HEK293 (cell line): ENCODE data around the gene TOM1L2.

Source experiments
- CTCF ChIA-PET: fragments of 350-600 bp; formaldehyde crosslinking; extraction: SDS; loops from one replicate; lab custom pipeline; 2021; ENCODE audit warnings: antibody characterized with exemption; lab: Yijun Ruan, JAX
- POLR2A ChIA-PET: fragments of 300-600 bp; formaldehyde crosslinking; extraction: SDS; loops from one replicate; lab custom pipeline; 2020; ENCODE audit warnings: antibody characterized with exemption, inconsistent platforms; lab: Yijun Ruan, JAX
- H3K27ac ChIP-seq: fragments of 200-500 bp; sonication (Bioruptor generic); 2 replicates; pipeline ENCODE4 v1.5.1; 2014; ENCODE audit warnings: low read depth, low read length, control low read depth, inconsistent platforms; ENCODE audit errors: extremely low read depth
- H3K36me3 ChIP-seq, 2 experiments: fragments of 200-500 bp in 1 of 2; sonication (Bioruptor generic) in 1 of 2; 1 replicate in 1 of 2; 2 replicates in 1 of 2; pipeline ENCODE4 v1.5.1; 2014 to 2017; ENCODE audit warnings: inconsistent platforms in 2 of 2, low read length in 2 of 2; ENCODE audit not compliant: control insufficient read depth in 2 of 2, insufficient read depth in 1 of 2
- H3K4me1 ChIP-seq: fragments of 200-500 bp; sonication (Bioruptor generic); 2 replicates; pipeline ENCODE4 v1.5.1; 2014; ENCODE audit warnings: mild to moderate bottlenecking, low read length, inconsistent platforms; ENCODE audit not compliant: control insufficient read depth, insufficient read depth
- H3K4me3 ChIP-seq: 2 replicates; pipeline ENCODE4 v1.5.1; 2011; ENCODE audit warnings: low read depth, mild to moderate bottlenecking, control low read depth, low read length, moderate library complexity
- H3K9me3 ChIP-seq: fragments of 200-500 bp; sonication (Bioruptor generic); 2 replicates; pipeline ENCODE4 v1.5.1; 2014; ENCODE audit warnings: low read depth, low read length, inconsistent platforms; ENCODE audit not compliant: control insufficient read depth, insufficient read depth
- GLIS1 ChIP-seq: fragments of 450-650 bp; formaldehyde crosslinking; IDR thresholded peaks from 2 replicates; pipeline ENCODE4 v1.5.1; 2016; ENCODE audit warnings: missing biosample characterization, missing genetic modification characterization
- HOXD13 ChIP-seq: sonication (generic); formaldehyde crosslinking; IDR thresholded peaks from 2 replicates; pipeline ENCODE4 v1.8.0; 2022; ENCODE audit warnings: missing genetic modification reagents, borderline replicate concordance
- REPIN1 ChIP-seq: fragments of 450-650 bp; formaldehyde crosslinking; IDR thresholded peaks from 2 replicates; pipeline ENCODE4 v1.5.1; 2017; ENCODE audit warnings: missing biosample characterization, missing genetic modification characterization, low read depth
- SP7 ChIP-seq: fragments of 450-650 bp; formaldehyde crosslinking; IDR thresholded peaks from 2 replicates; pipeline ENCODE4 v1.5.1; 2016; ENCODE audit warnings: missing biosample characterization, missing genetic modification characterization
- TCF7L2 ChIP-seq: IDR thresholded peaks from 2 replicates; pipeline ENCODE4 v1.6.1; 2011; ENCODE audit warnings: low read depth, mild to moderate bottlenecking, inconsistent platforms, low read length, moderate library complexity, borderline replicate concordance
- ZEB2 ChIP-seq: fragments of 450-650 bp; formaldehyde crosslinking; IDR thresholded peaks from 2 replicates; pipeline ENCODE4 v1.5.1; 2016; ENCODE audit warnings: missing biosample characterization, missing genetic modification characterization
- ZFP3 ChIP-seq: fragments of 450-650 bp; formaldehyde crosslinking; IDR thresholded peaks from 2 replicates; pipeline ENCODE4 v1.5.1; 2016; ENCODE audit warnings: low read depth, missing biosample characterization, missing genetic modification characterization
- ZNF558 ChIP-seq: fragments of 450-650 bp; formaldehyde crosslinking; IDR thresholded peaks from 2 replicates; pipeline ENCODE4 v1.5.1; 2016; ENCODE audit warnings: missing biosample characterization, missing genetic modification characterization
- ZNF585B ChIP-seq: fragments of 450-650 bp; formaldehyde crosslinking; IDR thresholded peaks from 2 replicates; pipeline ENCODE4 v1.5.1; 2016; ENCODE audit warnings: missing biosample characterization, missing genetic modification characterization
- ZNF624 ChIP-seq: fragments of 450-650 bp; formaldehyde crosslinking; IDR thresholded peaks from 2 replicates; pipeline ENCODE4 v1.5.1; 2017; ENCODE audit warnings: missing biosample characterization, missing genetic modification characterization
- ZNF658 ChIP-seq: fragments of 450-650 bp; formaldehyde crosslinking; IDR thresholded peaks from 2 replicates; pipeline ENCODE4; 2016; ENCODE audit warnings: missing biosample characterization, missing genetic modification characterization
- ZNF701 ChIP-seq: fragments of 450-650 bp; formaldehyde crosslinking; IDR thresholded peaks from 2 replicates; pipeline ENCODE4 v1.5.1; 2016; ENCODE audit warnings: missing biosample characterization, missing genetic modification characterization
- ZNF785 ChIP-seq: fragments of 450-650 bp; formaldehyde crosslinking; IDR thresholded peaks from 2 replicates; pipeline ENCODE4 v1.5.1; 2016; ENCODE audit warnings: missing biosample characterization, missing genetic modification characterization
- ZSCAN30 ChIP-seq: fragments of 450-650 bp; IDR thresholded peaks from 2 replicates; pipeline ENCODE4 v1.5.1; 2018; ENCODE audit warnings: missing biosample characterization, mild to moderate bottlenecking, missing genetic modification characterization, moderate library complexity
- TF ChIP-seq, protein P1 (sequence below): fragments of 450-650 bp; formaldehyde crosslinking; IDR thresholded peaks from 2 replicates; pipeline ENCODE4 v1.5.1; 2016; ENCODE audit warnings: missing biosample characterization, missing genetic modification characterization
- TF ChIP-seq, protein P2 (sequence below): fragments of 450-650 bp; formaldehyde crosslinking; IDR thresholded peaks from 2 replicates; pipeline ENCODE4 v1.5.1; 2016; ENCODE audit warnings: missing biosample characterization, missing genetic modification characterization
- TF ChIP-seq, protein P3 (sequence below): fragments of 450-650 bp; formaldehyde crosslinking; IDR thresholded peaks from 2 replicates; pipeline ENCODE4 v1.5.1; 2016; ENCODE audit warnings: missing biosample characterization, missing genetic modification characterization

Gene TOM1L2

DNA sequence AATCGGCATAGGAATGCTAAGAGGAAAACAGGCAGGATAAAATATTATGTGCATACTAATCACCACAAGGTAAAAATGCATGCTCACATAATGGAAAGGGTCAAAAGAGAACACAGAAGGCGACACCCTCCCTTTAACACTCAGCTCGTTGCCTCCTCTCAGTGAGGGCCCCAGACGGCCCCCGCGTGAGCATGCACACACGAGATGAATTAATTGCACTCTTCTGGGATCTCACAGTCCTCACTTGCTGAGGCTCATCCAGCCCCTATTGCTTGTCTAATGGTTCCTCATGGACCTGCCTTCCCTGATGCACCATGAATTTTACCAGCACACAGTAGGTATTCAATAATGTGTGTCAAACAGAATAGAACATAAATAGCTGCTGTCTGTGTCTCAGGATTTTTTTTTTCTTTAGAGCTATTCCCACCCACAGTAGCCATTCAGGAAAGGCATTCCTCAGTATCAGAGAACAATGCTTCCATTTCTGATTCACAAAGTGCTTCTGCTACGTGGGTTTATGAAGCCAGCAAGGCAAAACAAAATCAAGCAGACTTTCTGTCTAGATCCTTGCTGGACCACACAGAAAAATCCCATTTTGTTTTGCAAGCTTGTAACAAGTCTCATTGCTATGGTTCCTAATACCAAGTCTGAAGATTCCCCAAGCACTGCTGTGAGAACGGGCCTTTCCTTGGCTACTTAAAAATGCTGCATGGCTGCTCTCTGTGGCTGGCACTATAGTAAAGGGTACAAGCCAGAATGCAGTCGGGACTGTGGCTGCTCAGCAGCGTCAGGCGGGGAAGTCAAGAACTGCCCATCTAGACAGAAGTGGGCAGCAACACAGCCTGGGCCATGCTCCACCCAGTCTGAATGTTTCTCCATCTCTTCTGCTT lies 43.6 kb downstream of the TOM1L2 start:
- Histone ChIP-seq H3K27ac (no peak overlapping the region), H3K4me1 (peaks cover 6% of the 10 kb centered on the region; the same call in 1 of the 2 replicates), H3K9me3 (no peaks in the 10 kb centered on the region), H3K4me3 (no peak overlapping the region), H3K36me3 (no peaks in the 10 kb centered on the region)
- POLR2A ChIA-PET: interaction anchor here (1.3 kb wide), 1 partner anchor 44 kb away, joined by 3 read pairs; the partner anchor contains the start of genes DRC3 and TOM1L2
- CTCF ChIA-PET: interaction anchor here (0.6 to 2.0 kb wide), 5 partner anchors 9 to 140 kb away, joined by 3 to 16 read pairs (median 3); no protein-coding TSS in a partner anchor
- peak; percentile 48 for TF ChIP-seq GLIS1
- TF ChIP-seq, protein P1, sequence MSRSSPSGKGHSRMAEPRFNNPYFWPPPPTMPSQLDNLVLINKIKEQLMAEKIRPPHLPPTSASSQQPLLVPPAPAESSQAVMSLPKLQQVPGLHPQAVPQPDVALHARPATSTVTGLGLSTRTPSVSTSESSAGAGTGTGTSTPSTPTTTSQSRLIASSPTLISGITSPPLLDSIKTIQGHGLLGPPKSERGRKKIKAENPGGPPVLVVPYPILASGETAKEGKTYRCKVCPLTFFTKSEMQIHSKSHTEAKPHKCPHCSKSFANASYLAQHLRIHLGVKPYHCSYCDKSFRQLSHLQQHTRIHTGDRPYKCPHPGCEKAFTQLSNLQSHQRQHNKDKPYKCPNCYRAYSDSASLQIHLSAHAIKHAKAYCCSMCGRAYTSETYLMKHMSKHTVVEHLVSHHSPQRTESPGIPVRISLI (tag by site-specific recombination): no peak

DNA sequence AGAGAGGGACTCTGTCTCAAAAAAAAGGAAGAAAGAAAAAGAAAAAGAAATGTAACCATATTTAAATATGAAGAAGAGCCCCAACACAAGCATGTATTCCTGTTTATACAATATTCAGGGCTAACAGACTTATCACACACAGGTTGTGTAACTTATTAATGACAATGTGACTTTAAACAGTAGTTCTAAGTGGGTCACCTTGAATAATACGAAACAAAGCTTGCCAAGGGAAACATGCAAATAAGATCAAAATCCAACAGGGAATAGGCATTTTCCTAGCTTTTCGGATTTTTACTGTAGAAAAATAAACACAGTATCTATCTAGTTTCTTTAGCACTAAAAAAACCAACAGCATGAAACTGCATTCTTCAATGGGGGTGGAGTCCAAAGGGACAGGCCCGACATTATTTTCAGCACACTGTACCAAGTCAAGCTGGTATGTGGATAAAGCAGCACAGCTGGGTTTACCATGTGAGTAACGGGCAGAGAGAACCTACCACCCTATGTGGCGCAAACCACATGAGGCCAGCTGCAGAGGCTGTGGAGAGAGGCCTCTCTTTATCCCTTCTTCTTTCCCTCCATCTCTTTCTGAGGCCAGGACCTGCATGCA lies 45.3 kb downstream of the TOM1L2 start:
- Histone ChIP-seq H3K9me3 (no peaks in the 10 kb centered on the region), H3K27ac (no peak overlapping the region), H3K36me3 (no peaks in the 10 kb centered on the region), H3K4me3 (no peak overlapping the region)
- ChIA-PET POLR2A (interaction anchor here (1.3 to 2.9 kb wide), 4 partner anchors 13 to 45 kb away, joined by 3 to 17 read pairs (median 4); partner anchors contain the start of genes DRC3 and TOM1L2), CTCF (interaction anchor here (0.6 to 2.0 kb wide), 5 partner anchors 8 to 358 kb away, joined by 3 to 16 read pairs (median 3); no protein-coding TSS in a partner anchor)
- TF ChIP-seq ZEB2 (tag by site-specific recombination) (no peak), TCF7L2 (no peak), ZSCAN30 (tag by site-specific recombination) (no peak), ZFP3 (no peak), HOXD13 (no peak), REPIN1 (no peak), SP7 (tag by site-specific recombination) (no peak), ZNF785 (tag by site-specific recombination) (no peak), ZNF585B (tag by site-specific recombination) (no peak), ZNF701 (tag by site-specific recombination) (no peak), ZNF624 (tag by site-specific recombination) (no peak), ZNF658 (no peak)
- TF ChIP-seq, protein P2, sequence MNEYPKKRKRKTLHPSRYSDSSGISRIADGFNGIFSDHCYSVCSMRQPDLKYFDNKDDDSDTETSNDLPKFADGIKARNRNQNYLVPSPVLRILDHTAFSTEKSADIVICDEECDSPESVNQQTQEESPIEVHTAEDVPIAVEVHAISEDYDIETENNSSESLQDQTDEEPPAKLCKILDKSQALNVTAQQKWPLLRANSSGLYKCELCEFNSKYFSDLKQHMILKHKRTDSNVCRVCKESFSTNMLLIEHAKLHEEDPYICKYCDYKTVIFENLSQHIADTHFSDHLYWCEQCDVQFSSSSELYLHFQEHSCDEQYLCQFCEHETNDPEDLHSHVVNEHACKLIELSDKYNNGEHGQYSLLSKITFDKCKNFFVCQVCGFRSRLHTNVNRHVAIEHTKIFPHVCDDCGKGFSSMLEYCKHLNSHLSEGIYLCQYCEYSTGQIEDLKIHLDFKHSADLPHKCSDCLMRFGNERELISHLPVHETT (tag by site-specific recombination): no peak
- TF ChIP-seq, all 188 proteins: peak for 0
- H3K4me1 ChIP-seq: peaks cover 13% of the 10 kb centered on the region

DNA sequence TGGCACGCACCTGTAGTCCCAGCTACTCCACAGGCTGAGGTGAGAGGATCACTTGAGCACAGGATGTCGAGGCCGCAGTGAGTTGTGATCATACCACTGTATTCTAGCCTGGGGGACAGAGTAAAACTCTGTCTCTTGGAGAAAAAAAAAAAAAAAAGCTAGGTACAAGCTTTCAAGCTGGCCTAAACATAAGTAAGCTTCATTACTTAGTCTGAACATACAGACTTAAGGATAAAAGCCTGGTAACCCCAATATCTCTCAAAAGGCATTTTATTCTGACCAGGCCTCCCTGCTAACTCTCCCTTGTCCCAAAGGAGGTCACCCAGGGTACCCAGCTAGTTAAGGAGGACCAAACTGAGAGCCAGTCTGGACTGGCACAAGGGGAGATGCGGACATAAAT lies 46.2 kb downstream of the TOM1L2 start:
- CTCF ChIA-PET: interaction anchor here (1.5 to 2.3 kb wide), 2 partner anchors 9 to 35 kb away, joined by 5 to 10 read pairs; no protein-coding TSS in a partner anchor
- Histone ChIP-seq H3K36me3 (no peaks in the 10 kb centered on the region), H3K9me3 (no peaks in the 10 kb centered on the region), H3K4me3 (no peak overlapping the region), H3K4me1 (peaks cover 22% of the 10 kb centered on the region), H3K27ac (no peak overlapping the region)
- TF ChIP-seq ZNF558 (tag by site-specific recombination): no peak
- TF ChIP-seq, protein P3, sequence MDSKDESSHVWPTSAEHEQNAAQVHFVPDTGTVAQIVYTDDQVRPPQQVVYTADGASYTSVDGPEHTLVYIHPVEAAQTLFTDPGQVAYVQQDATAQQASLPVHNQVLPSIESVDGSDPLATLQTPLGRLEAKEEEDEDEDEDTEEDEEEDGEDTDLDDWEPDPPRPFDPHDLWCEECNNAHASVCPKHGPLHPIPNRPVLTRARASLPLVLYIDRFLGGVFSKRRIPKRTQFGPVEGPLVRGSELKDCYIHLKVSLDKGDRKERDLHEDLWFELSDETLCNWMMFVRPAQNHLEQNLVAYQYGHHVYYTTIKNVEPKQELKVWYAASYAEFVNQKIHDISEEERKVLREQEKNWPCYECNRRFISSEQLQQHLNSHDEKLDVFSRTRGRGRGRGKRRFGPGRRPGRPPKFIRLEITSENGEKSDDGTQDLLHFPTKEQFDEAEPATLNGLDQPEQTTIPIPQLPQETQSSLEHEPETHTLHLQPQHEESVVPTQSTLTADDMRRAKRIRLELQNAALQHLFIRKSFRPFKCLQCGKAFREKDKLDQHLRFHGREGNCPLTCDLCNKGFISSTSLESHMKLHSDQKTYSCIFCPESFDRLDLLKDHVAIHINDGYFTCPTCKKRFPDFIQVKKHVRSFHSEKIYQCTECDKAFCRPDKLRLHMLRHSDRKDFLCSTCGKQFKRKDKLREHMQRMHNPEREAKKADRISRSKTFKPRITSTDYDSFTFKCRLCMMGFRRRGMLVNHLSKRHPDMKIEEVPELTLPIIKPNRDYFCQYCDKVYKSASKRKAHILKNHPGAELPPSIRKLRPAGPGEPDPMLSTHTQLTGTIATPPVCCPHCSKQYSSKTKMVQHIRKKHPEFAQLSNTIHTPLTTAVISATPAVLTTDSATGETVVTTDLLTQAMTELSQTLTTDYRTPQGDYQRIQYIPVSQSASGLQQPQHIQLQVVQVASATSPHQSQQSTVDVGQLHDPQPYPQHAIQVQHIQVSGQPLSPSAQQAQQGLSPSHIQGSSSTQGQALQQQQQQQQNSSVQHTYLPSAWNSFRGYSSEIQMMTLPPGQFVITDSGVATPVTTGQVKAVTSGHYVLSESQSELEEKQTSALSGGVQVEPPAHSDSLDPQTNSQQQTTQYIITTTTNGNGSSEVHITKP (tag by site-specific recombination): peak; percentile 95
- POLR2A ChIA-PET: interaction anchor here (1.6 to 2.9 kb wide), 2 partner anchors 12 to 46 kb away, joined by 4 to 17 read pairs; partner anchors contain the start of genes DRC3 and TOM1L2
